GM23248 (cell line): Measurements from ENCODE around the gene NDP. TPM values are rescaled to one million over a fixed set of nuclear protein-coding genes. Genes with fewer than 3 reads are reported as not detected.
"Not testable (repeated sequence)": the region's sequence is repeated elsewhere in the genome, so short reads cannot be mapped to it uniquely, and the experiment has no call there.

Experiments
- DNase-seq: peaks from one replicate; pipeline ENCODE4 v3.0.0-alpha.2; 2015
- H2AFZ ChIP-seq: fragments of 200-600 bp; sonication (generic); 2 replicates; pipeline ENCODE4 v1.6.1; 2016; ENCODE audit warnings: antibody characterized with exemption
- H3F3A ChIP-seq: fragments of 200-600 bp; sonication (generic); 2 replicates; pipeline ENCODE4 v1.6.1; 2016; ENCODE audit warnings: mild to moderate bottlenecking, antibody characterized with exemption, mixed run types; ENCODE audit not compliant: insufficient read depth
- H3K27ac ChIP-seq: fragments of 200-600 bp; sonication (generic); 2 replicates; pipeline ENCODE4 v1.5.1; 2016; ENCODE audit warnings: mild to moderate bottlenecking
- H3K27me3 ChIP-seq: fragments of 200-600 bp; sonication (generic); replicated peaks from 2 replicates; pipeline ENCODE4 v1.6.1; 2016; ENCODE audit warnings: mild to moderate bottlenecking; ENCODE audit not compliant: insufficient read depth
- H3K36me3 ChIP-seq: fragments of 200-600 bp; sonication (generic); 2 replicates; pipeline ENCODE4 v1.6.1; 2016; ENCODE audit warnings: low read depth, mild to moderate bottlenecking
- H3K4me1 ChIP-seq: fragments of 200-600 bp; sonication (generic); 2 replicates; pipeline ENCODE4 v1.6.1; 2016; ENCODE audit warnings: mild to moderate bottlenecking; ENCODE audit not compliant: insufficient read depth
- H3K4me2 ChIP-seq: fragments of 200-600 bp; sonication (generic); one replicate; pipeline ENCODE4 v1.6.1; 2016; ENCODE audit warnings: mild to moderate bottlenecking; ENCODE audit not compliant: unreplicated experiment
- H3K4me3 ChIP-seq: fragments of 200-600 bp; sonication (generic); 2 replicates; pipeline ENCODE4 v1.5.1; 2016; ENCODE audit warnings: mild to moderate bottlenecking
- H3K79me2 ChIP-seq: fragments of 200-600 bp; sonication (generic); 2 replicates; pipeline ENCODE4 v1.6.1; 2016; ENCODE audit warnings: mild to moderate bottlenecking; ENCODE audit not compliant: insufficient read depth
- H3K9ac ChIP-seq: fragments of 200-600 bp; sonication (generic); 2 replicates; pipeline ENCODE4 v1.6.1; 2016; ENCODE audit warnings: mild to moderate bottlenecking
- H3K9me2 ChIP-seq: fragments of 200-600 bp; sonication (generic); 2 replicates; pipeline ENCODE4 v1.6.1; 2016; ENCODE audit warnings: mixed run types, mild to moderate bottlenecking, moderate library complexity; ENCODE audit not compliant: insufficient read depth
- H3K9me3 ChIP-seq: fragments of 200-600 bp; sonication (generic); one replicate; pipeline ENCODE4 v1.6.1; 2017; ENCODE audit warnings: low read depth
- H4K20me1 ChIP-seq: fragments of 200-600 bp; sonication (generic); 2 replicates; pipeline ENCODE4 v1.6.0; 2016; ENCODE audit not compliant: insufficient read depth
- EZH2 ChIP-seq: fragments of 200-600 bp; sonication (generic); IDR thresholded peaks from 2 replicates; pipeline ENCODE4 v1.6.1; 2018; ENCODE audit warnings: antibody characterized with exemption, mild to moderate bottlenecking; ENCODE audit not compliant: insufficient read depth, poor library complexity, severe bottlenecking
- EZH2phosphoT487 ChIP-seq: fragments of 200-600 bp; sonication (generic); IDR thresholded peaks from 2 replicates; pipeline ENCODE4 v1.6.1; 2018; ENCODE audit warnings: antibody characterized with exemption, moderate library complexity, mild to moderate bottlenecking, low read depth; ENCODE audit not compliant: insufficient read depth
- WGBS, 2 experiments: methylation state at CpG; one replicate each; pipeline ENCODE4 v1.1.6; 2015 to 2017; ENCODE audit warnings: low lambda C conversion rate in 2 of 2, low coverage in 1 of 2; ENCODE audit errors: missing lambda C conversion rate in 2 of 2; 5-methylcytosine and 5-hydroxymethylcytosine counted together
- in situ Hi-C: fragments of 300-500 bp; cut with MboI; formaldehyde crosslinking; loops from 2 replicates; pipeline ENCODE4 v1.15.0; 2020
- polyA plus RNA-seq: library from polyadenylated mRNA; unstranded; fragments of >200 nt; fragmentation: Nextera tagmentation; extraction: Ambion mirVana; gene quantifications from 2 replicates; pipeline ENCODE4 v1.2.1, GENCODE V29; 2016
- total RNA-seq: library from RNA; depleted of rRNA; stranded (reverse); fragments of >200 nt; shearing (Covaris generic); gene quantifications from 2 replicates; pipeline ENCODE4 v1.2.3, GENCODE V29; 2014

NDP gene
- total and polyA plus RNA-seq, 2 experiments from 2014 or later, result 0.22 to 0.79 TPM

- no peak overlapping the region for H3K27ac ChIP-seq
- H3K4me2 ChIP-seq, result no peak overlapping the region
- no peak overlapping the region for H3K4me3 ChIP-seq
- H2AFZ ChIP-seq, result no peak overlapping the region
- H3K27me3 ChIP-seq, result no peaks in the 10 kb centered on the region
- no peaks in the 10 kb centered on the region for H3K36me3 ChIP-seq
- TF ChIP-seq EZH2phosphoT487 (no peak), EZH2 (no peak)
- no peaks in the 10 kb centered on the region for H3F3A ChIP-seq
- 3 to 4% methylated on average over 10 to 14 of the region's 15 CpGs for WGBS, 2 experiments
- H3K79me2 ChIP-seq, result no peaks in the 10 kb centered on the region
- H4K20me1 ChIP-seq, result no peaks in the 10 kb centered on the region
- no peaks in the 10 kb centered on the region for H3K9me3 ChIP-seq
- no peaks in the 10 kb centered on the region for H3K9me2 ChIP-seq
- no peaks in the 10 kb centered on the region for H3K4me1 ChIP-seq
- in situ Hi-C loops, result loop anchor here (25.0 kb wide), 1 partner anchor 1113 kb away; no protein-coding TSS in a partner anchor
- no peak overlapping the region for H3K9ac ChIP-seq
- peak; percentile 42 for DNase-seq
Measured at GRCh38 chrX:43949669-43950068, 23.5 kb downstream of the NDP start.

DNA sequence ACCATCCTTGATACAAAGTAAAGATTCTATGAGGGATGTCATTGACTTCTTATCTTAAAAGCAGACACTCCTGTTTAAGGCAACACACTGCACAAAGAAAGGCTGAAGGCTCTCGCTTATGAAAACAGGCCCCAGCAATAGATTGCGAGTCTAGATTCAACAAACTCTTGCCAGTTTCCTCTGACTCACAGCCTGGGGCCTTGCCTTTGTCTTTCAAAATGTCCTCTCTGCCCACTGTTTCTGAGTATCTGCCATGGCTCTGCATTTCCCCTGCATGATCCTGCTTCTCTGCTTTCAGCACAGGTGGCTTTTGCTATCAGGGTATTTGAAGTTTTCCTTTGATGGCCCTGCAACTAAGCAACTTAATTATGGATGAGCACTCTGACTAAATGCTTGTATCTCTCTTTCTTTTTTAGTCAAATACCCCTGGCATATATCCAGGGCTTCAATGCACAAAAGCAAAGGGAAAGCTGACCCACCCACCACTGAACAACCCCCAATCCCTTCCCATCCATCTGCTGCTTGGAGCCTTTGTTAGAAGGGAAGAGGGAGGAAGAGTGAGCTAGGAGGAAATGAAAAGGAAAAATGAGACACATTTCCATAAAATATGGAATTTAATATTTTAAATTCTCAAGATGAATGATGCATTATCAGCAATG is 32.2 kb downstream of the NDP start:
- DNase-seq, result peak; percentile 70
- Histone ChIP-seq H3K36me3 (no peaks in the 10 kb centered on the region), H4K20me1 (no peaks in the 10 kb centered on the region), H2AFZ (peak overlapping the region; percentile 76), H3K9me3 (no peaks in the 10 kb centered on the region), H3K9ac (0 out of 2 replicates have a peak overlapping the region, but pooled peaks have one; percentile 8), H3K9me2 (no peaks in the 10 kb centered on the region), H3K4me2 (no peak overlapping the region), H3K4me3 (no peak overlapping the region), H3K27me3 (no peaks in the 10 kb centered on the region), H3F3A (no peaks in the 10 kb centered on the region), H3K4me1 (peaks cover 5% of the 10 kb centered on the region; the same call in 1 of the 2 replicates), H3K27ac (peak overlapping the region; percentile 39), H3K79me2 (no peaks in the 10 kb centered on the region)
- WGBS, 2 experiments, result 0% methylated on average over 2 of the region's 2 CpGs
- no peak for TF ChIP-seq EZH2
- TF ChIP-seq EZH2phosphoT487, result no peak
- in situ Hi-C loops, result no loop called here

DNA sequence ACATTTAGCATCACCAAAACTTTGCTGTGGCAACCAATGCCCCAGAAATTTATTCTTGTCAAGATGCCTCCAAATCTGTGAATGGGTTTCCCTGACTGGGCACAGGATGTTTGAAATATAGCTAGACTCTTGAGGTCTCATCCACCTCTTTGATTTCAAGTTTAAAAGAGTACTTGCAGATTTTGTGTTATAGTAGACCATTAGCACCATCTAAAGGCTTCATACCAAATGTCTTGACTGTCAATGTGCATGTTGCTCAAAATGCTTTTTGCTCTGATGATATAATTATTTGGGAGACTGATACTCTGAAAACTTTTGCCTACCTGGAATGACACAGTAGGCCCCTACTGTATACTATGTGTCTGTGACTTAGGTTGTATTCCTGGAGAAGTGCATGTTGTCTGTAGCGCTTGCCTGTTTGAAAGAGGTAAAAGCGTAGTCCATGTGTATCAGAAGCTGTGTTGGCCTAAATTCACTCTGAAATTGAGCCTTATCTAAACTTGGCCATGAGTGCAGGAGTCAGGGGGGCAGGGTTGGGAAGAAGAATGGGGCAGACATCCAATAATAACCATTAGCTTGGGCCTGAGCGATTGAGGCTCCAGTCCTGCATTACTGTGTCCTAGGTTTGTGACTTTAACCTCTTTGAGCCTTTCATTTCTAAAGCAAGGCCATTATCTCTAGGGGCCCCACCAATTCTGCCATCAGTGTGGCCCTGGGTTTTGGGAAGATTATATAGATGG is 33.8 kb downstream of the NDP start:
- in situ Hi-C loops, result no loop called here
- WGBS, 2 experiments, result 97 to 100% methylated on average over 3 of the region's 3 CpGs
- no peaks in the 10 kb centered on the region for H3K9me3 ChIP-seq
- no peak overlapping the region for H3K4me3 ChIP-seq
- TF ChIP-seq EZH2phosphoT487 (no peak), EZH2 (no peak)
- peak; percentile 8 for DNase-seq
- H3K36me3 ChIP-seq, result no peaks in the 10 kb centered on the region
- no peaks in the 10 kb centered on the region for H3F3A ChIP-seq
- H3K27me3 ChIP-seq, result no peaks in the 10 kb centered on the region
- no peaks in the 10 kb centered on the region for H3K9me2 ChIP-seq
- H3K9ac ChIP-seq, result no peak overlapping the region
- no peaks in the 10 kb centered on the region for H4K20me1 ChIP-seq
- no peak overlapping the region for H3K4me2 ChIP-seq
- H3K4me1 ChIP-seq, result peaks cover 5% of the 10 kb centered on the region; the same call in 1 of the 2 replicates
- H3K27ac ChIP-seq, result no peak overlapping the region
- H3K79me2 ChIP-seq, result no peaks in the 10 kb centered on the region
- no peak overlapping the region for H2AFZ ChIP-seq

- H3K9me3 ChIP-seq, H4K20me1 ChIP-seq, H2AFZ ChIP-seq, H3F3A ChIP-seq, H3K36me3 ChIP-seq, H3K4me2 ChIP-seq, H3K4me1 ChIP-seq, DNase-seq, H3K9me2 ChIP-seq, H3K27ac ChIP-seq, H3K9ac ChIP-seq, H3K4me3 ChIP-seq, H3K79me2 ChIP-seq, H3K27me3 ChIP-seq, in situ Hi-C loops: not testable (repeated sequence)
- WGBS, 2 experiments, result 77 to 88% methylated on average over 3 of the region's 3 CpGs
Measured at GRCh38 chrX:43922032-43922431, 51.2 kb downstream of the NDP start.

GRCh38 chrX:43910772-43911171 is 62.4 kb downstream of the NDP start:
- 61 to 62% methylated on average over 8 of the region's 8 CpGs for WGBS, 2 experiments
- H3K9ac ChIP-seq, DNase-seq, H4K20me1 ChIP-seq, H3K9me3 ChIP-seq, H3K4me1 ChIP-seq, H3K27me3 ChIP-seq, H3K36me3 ChIP-seq, H2AFZ ChIP-seq, in situ Hi-C loops, H3K79me2 ChIP-seq, H3K4me2 ChIP-seq, H3K4me3 ChIP-seq, H3K27ac ChIP-seq, H3F3A ChIP-seq, H3K9me2 ChIP-seq: not testable (repeated sequence)
